B cell (primary cell): ENCODE results near the gene C5.

Experiments used
- EZH2 ChIP-seq: IDR thresholded peaks from 2 replicates; pipeline ENCODE4 v1.6.1; 2012; ENCODE audit warnings: borderline replicate concordance, low read depth, mild to moderate bottlenecking, moderate library complexity, low read length; ENCODE audit not compliant: insufficient read depth, poor library complexity, severe bottlenecking
- TF ChIP-seq, protein P1 (sequence below): fragments of 200-600 bp; IDR thresholded peaks from one replicate; pipeline ENCODE4 v1.8.0; 2022; ENCODE audit warnings: antibody characterized with exemption, mild to moderate bottlenecking

- TF ChIP-seq, protein P1, sequence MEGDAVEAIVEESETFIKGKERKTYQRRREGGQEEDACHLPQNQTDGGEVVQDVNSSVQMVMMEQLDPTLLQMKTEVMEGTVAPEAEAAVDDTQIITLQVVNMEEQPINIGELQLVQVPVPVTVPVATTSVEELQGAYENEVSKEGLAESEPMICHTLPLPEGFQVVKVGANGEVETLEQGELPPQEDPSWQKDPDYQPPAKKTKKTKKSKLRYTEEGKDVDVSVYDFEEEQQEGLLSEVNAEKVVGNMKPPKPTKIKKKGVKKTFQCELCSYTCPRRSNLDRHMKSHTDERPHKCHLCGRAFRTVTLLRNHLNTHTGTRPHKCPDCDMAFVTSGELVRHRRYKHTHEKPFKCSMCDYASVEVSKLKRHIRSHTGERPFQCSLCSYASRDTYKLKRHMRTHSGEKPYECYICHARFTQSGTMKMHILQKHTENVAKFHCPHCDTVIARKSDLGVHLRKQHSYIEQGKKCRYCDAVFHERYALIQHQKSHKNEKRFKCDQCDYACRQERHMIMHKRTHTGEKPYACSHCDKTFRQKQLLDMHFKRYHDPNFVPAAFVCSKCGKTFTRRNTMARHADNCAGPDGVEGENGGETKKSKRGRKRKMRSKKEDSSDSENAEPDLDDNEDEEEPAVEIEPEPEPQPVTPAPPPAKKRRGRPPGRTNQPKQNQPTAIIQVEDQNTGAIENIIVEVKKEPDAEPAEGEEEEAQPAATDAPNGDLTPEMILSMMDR: no peak
- TF ChIP-seq EZH2: no peak
These were observed 25.4 kb upstream of the C5 start for GRCh38 chr9:121075251-121076036.
